Mesendoderm (in vitro differentiated cells): ENCODE measurements around the gene MRAP2.
"Not testable (repeated sequence)": the region's sequence is repeated elsewhere in the genome, so short reads cannot be mapped to it uniquely, and the experiment has no call there.

Experiments used
- DNase-seq: peaks from one replicate; pipeline ENCODE4 v3.0.0; 2013
- H2AK5ac ChIP-seq: 2 replicates; pipeline ENCODE4 v1.6.1; 2013; ENCODE audit warnings: low read length, inconsistent platforms
- H2BK120ac ChIP-seq: 2 replicates; pipeline ENCODE4 v1.6.1; 2013; ENCODE audit warnings: low read depth, mild to moderate bottlenecking, low read length, moderate library complexity, mixed read lengths
- H2BK15ac ChIP-seq: replicated peaks from 2 replicates; pipeline ENCODE4 v1.6.1; 2013; ENCODE audit warnings: low read depth, mild to moderate bottlenecking, moderate library complexity
- H2BK5ac ChIP-seq: 2 replicates; pipeline ENCODE4 v1.6.1; 2013; ENCODE audit warnings: low read length, inconsistent platforms
- H3K18ac ChIP-seq: 2 replicates; pipeline ENCODE4 v1.6.1; 2013; ENCODE audit warnings: mild to moderate bottlenecking, low read length, mixed read lengths
- H3K23ac ChIP-seq: one replicate; pipeline ENCODE4 v1.6.1; 2013; ENCODE audit warnings: low read length
- H3K27ac ChIP-seq: 2 replicates; pipeline ENCODE4 v1.5.1; 2013; ENCODE audit warnings: low read depth, mild to moderate bottlenecking, inconsistent platforms, low read length, moderate library complexity
- H3K27me3 ChIP-seq: 2 replicates; pipeline ENCODE4 v1.6.1; 2013; ENCODE audit warnings: low read length, control low read depth, mild to moderate bottlenecking, inconsistent platforms; ENCODE audit not compliant: insufficient read depth, poor library complexity
- H3K36me3 ChIP-seq: 2 replicates; pipeline ENCODE4 v1.6.1; 2013; ENCODE audit warnings: low read length, inconsistent platforms; ENCODE audit not compliant: control insufficient read depth, insufficient read depth
- H3K4ac ChIP-seq: one replicate; pipeline ENCODE4 v1.6.1; 2013; ENCODE audit warnings: low read depth, mild to moderate bottlenecking, low read length, moderate library complexity
- H3K4me1 ChIP-seq: 2 replicates; pipeline ENCODE4 v1.6.1; 2013; ENCODE audit warnings: low read depth, low read length, inconsistent platforms; ENCODE audit not compliant: control insufficient read depth
- H3K4me2 ChIP-seq: 2 replicates; pipeline ENCODE4 v1.6.1; 2013; ENCODE audit warnings: low read length
- H3K4me3 ChIP-seq: 2 replicates; pipeline ENCODE4 v1.5.1; 2013; ENCODE audit warnings: mild to moderate bottlenecking, low read length
- H3K56ac ChIP-seq: one replicate; pipeline ENCODE4 v1.6.1; 2013; ENCODE audit warnings: low read length
- H3K79me1 ChIP-seq: 2 replicates; pipeline ENCODE4 v1.6.1; 2013; ENCODE audit warnings: low read length, inconsistent platforms
- H3K79me2 ChIP-seq: 2 replicates; pipeline ENCODE4 v1.6.1; 2013; ENCODE audit warnings: mild to moderate bottlenecking, low read length; ENCODE audit not compliant: control insufficient read depth, insufficient read depth
- H3K9ac ChIP-seq: 2 replicates; pipeline ENCODE4 v1.6.1; 2013; ENCODE audit warnings: low read length, inconsistent platforms
- H4K5ac ChIP-seq: one replicate; pipeline ENCODE4 v1.6.1; 2013; ENCODE audit warnings: low read length
- H4K8ac ChIP-seq: one replicate; pipeline ENCODE4 v1.6.1; 2013; ENCODE audit warnings: low read depth, mild to moderate bottlenecking, control low read depth, low read length, moderate library complexity
- WGBS: extraction: QIAGEN DNeasy Blood & Tissue Kit; methylation state at CpG from one replicate; pipeline ENCODE4 v1.1.7; 2013; ENCODE audit warnings: low lambda C conversion rate, missing lambda C conversion rate; ENCODE audit not compliant: insufficient coverage; ENCODE audit errors: extremely low coverage; 5-methylcytosine and 5-hydroxymethylcytosine counted together

MRAP2 gene

DNA sequence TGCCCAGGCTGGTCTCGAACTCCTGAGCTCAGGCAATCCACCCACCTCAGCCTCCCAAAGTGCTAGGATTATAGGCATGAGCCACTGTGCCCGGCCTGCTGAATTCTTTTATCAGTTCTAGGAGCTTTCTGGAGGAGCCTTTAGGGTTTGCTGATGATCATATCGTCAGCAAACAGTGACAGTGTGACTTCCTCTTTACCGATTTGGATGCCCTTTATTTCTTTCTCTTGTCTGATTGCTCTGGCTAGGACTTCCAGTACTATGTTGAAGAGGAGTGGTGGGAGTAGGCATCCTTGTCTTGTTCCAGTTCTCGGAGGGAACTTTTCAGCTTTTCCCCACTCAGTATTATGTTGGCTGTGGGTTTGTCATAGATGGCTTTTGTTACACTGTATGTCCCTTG is 35.3 kb downstream of the MRAP2 start:
- not testable (repeated sequence) for H3K56ac ChIP-seq, H3K23ac ChIP-seq, H3K9ac ChIP-seq, H3K4me2 ChIP-seq, H3K79me1 ChIP-seq, H3K36me3 ChIP-seq, H3K27ac ChIP-seq, H3K79me2 ChIP-seq, DNase-seq, H3K27me3 ChIP-seq, H2BK120ac ChIP-seq, H4K8ac ChIP-seq, H3K4me1 ChIP-seq, H3K4me3 ChIP-seq, H4K5ac ChIP-seq, H3K4ac ChIP-seq, H2AK5ac ChIP-seq, H2BK15ac ChIP-seq, H2BK5ac ChIP-seq, H3K18ac ChIP-seq
- WGBS, result no CpG with 5 or more reads among the region's 5 CpGs

DNA sequence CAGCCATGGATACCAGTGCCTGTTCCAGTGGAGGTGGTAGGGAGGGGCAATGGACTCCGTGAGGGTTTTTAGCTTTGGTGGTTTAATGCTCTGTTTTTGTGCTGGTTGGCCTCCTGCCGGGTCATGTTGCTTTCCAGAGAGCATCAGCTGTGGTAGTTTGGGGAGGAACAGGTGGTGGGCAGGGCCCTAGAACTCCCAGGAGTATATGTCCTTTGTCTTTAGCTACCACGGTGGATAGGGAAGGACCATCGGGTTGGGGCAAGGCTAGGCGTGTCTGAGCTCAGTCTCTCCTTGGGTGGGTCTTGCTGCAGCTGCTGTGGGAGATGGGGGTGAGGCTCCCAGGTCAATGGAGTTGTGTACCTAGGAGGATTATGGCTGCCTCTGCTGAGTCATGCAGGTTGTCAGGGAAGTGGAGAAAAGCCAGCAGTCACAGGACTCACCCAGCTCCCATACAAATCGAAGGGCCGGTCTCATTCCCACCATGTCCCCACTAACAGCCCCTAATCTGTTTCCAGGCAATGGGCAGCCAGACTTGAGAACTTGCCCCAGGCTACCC is 38.9 kb downstream of the MRAP2 start:
- Histone ChIP-seq H3K9ac (no peak overlapping the region), H3K27me3 (no peaks in the 10 kb centered on the region), H3K4ac (no peak overlapping the region), H3K56ac (no peak overlapping the region), H3K18ac (no peak overlapping the region), H3K4me3 (no peak overlapping the region), H3K79me1 (no peaks in the 10 kb centered on the region), H2BK15ac (no peak overlapping the region), H4K5ac (no peak overlapping the region), H3K79me2 (no peaks in the 10 kb centered on the region), H3K36me3 (no peaks in the 10 kb centered on the region), H2AK5ac (no peak overlapping the region), H2BK5ac (no peak overlapping the region), H3K4me2 (no peak overlapping the region), H3K23ac (no peak overlapping the region), H2BK120ac (no peak overlapping the region), H3K27ac (no peak overlapping the region), H3K4me1 (no peaks in the 10 kb centered on the region), H4K8ac (no peak overlapping the region)
- DNase-seq, result no peak
- no CpG with 5 or more reads among the region's 7 CpGs for WGBS

DNA sequence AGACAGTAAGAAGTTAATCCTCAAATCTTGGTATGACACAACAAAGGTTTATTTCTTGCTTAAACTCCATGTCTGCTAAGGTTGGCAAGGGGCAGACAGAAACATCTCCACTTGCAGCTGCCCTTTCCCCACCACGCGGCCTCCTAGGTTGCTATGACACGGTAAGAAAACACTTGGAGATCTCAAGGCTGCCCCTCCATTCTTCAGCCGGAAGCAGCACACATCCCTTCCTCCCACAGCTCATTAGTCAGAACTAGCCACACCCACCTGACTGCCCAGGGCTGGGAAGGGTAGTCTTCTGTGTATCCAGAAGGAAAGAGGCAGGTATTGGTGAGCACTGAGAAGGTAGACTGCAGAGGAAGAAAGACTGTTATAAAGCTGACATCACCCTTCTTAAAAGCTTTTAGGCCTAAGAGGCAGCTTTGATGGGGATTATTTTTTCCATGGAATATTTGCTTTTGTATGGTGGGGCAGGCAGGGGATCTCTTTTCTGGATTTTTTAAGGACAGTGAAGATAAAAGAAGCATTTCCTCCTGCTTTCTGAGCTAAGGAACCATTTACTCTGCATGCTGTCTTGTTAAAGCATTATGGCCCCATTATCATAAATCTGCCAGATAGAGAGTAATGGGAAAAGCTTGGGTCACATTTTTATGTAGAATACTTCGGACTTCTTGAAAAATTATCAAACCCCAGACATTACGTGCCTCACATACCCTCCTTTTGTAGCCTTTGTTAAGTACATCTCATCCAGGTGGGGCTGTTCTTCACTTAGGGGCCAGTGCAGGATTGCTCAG is 41.6 kb downstream of the MRAP2 start:
- Histone ChIP-seq H3K27ac (no peak overlapping the region), H3K79me2 (no peaks in the 10 kb centered on the region)

DNA sequence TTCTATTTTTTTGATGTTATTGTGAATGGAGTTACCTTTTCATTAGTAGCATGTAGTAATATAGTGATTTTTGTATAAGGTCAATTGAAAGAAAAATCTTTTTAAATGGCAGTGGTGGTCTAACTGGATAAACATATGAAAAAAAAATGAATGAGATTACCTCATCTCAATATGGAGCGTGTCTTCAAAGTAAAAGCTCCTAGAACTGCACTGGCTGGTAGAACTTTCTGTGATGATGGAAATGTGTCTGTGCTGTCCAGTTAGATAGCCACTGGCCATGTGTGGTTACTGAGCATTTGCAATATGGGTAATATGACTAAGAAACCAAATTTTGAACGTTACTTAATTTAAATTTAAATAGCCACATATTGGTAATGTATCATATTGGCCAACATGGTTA is 44.1 kb downstream of the MRAP2 start:
- Histone ChIP-seq H2BK15ac (no peak overlapping the region), H2BK120ac (no peak overlapping the region)
- no peak for DNase-seq

More for the DNA sequence above, 41.6 kb downstream of the MRAP2 start:
- no peak overlapping the region for H2BK120ac ChIP-seq
- no peaks in the 10 kb centered on the region for H3K27me3 ChIP-seq
- no peak overlapping the region for H3K4me2 ChIP-seq
- H4K8ac ChIP-seq, result no peak overlapping the region
- peak; percentile 90 for DNase-seq
- no peaks in the 10 kb centered on the region for H3K4me1 ChIP-seq
- H2BK15ac ChIP-seq, result no peak overlapping the region
- H2AK5ac ChIP-seq, result no peak overlapping the region
- H3K18ac ChIP-seq, result no peak overlapping the region
- no CpG with 5 or more reads among the region's 6 CpGs for WGBS
- H2BK5ac ChIP-seq, result no peak overlapping the region
- H3K23ac ChIP-seq, result no peak overlapping the region
- H3K9ac ChIP-seq, result no peak overlapping the region
- no peak overlapping the region for H4K5ac ChIP-seq
- H3K79me1 ChIP-seq, result no peaks in the 10 kb centered on the region
- no peak overlapping the region for H3K4ac ChIP-seq
- H3K56ac ChIP-seq, result no peak overlapping the region
- H3K4me3 ChIP-seq, result no peak overlapping the region
- H3K36me3 ChIP-seq, result no peaks in the 10 kb centered on the region

DNA sequence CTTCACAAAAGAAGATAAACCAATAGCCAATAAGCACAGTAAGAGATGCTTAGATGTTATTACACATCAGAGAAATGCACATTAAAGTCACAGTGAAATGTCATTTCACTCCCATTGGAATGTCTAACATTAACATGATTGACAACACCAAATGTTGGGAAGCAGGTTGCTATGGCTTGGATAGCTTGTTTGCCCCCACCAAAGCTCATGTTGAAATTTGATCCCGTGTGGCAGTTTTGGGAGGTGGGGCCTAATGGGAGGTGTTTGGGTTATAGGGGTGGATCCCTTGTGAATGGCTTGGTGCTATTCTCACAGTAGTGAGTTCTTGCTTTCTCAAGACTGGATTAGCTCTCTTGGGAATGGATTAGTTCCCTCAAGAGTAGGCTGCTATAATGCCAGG is 44.8 kb downstream of the MRAP2 start:
- no peaks in the 10 kb centered on the region for H3K79me2 ChIP-seq
- no peaks in the 10 kb centered on the region for H3K36me3 ChIP-seq
- no peak overlapping the region for H3K23ac ChIP-seq
- no peak overlapping the region for H4K5ac ChIP-seq
- no peak overlapping the region for H2BK15ac ChIP-seq
- no peak overlapping the region for H2BK120ac ChIP-seq
- no peak overlapping the region for H3K56ac ChIP-seq
- no peak overlapping the region for H3K18ac ChIP-seq
- H3K4me2 ChIP-seq, result no peak overlapping the region
- no CpG with 5 or more reads among the region's 1 CpG for WGBS
- H3K79me1 ChIP-seq, result no peaks in the 10 kb centered on the region
- no peak overlapping the region for H3K4ac ChIP-seq
- no peak overlapping the region for H3K4me3 ChIP-seq
- no peak overlapping the region for H2BK5ac ChIP-seq
- no peaks in the 10 kb centered on the region for H3K27me3 ChIP-seq
- no peak overlapping the region for H2AK5ac ChIP-seq
- no peak overlapping the region for H4K8ac ChIP-seq
- H3K4me1 ChIP-seq, result no peaks in the 10 kb centered on the region
- peak; percentile 69 for DNase-seq
- no peak overlapping the region for H3K27ac ChIP-seq
- no peak overlapping the region for H3K9ac ChIP-seq

More for the DNA sequence above, 44.1 kb downstream of the MRAP2 start:
- H3K18ac ChIP-seq, result no peak overlapping the region
- H3K56ac ChIP-seq, result no peak overlapping the region
- no peak overlapping the region for H2BK5ac ChIP-seq
- no CpG with 5 or more reads among the region's 2 CpGs for WGBS
- H3K27me3 ChIP-seq, result no peaks in the 10 kb centered on the region
- no peak overlapping the region for H3K4me3 ChIP-seq
- H3K9ac ChIP-seq, result no peak overlapping the region
- H3K4me1 ChIP-seq, result no peaks in the 10 kb centered on the region
- H3K27ac ChIP-seq, result no peak overlapping the region
- H4K8ac ChIP-seq, result no peak overlapping the region
- H3K4ac ChIP-seq, result no peak overlapping the region
- H3K79me1 ChIP-seq, result no peaks in the 10 kb centered on the region
- H3K23ac ChIP-seq, result no peak overlapping the region
- no peaks in the 10 kb centered on the region for H3K36me3 ChIP-seq
- no peaks in the 10 kb centered on the region for H3K79me2 ChIP-seq
- no peak overlapping the region for H2AK5ac ChIP-seq
- H3K4me2 ChIP-seq, result no peak overlapping the region
- H4K5ac ChIP-seq, result no peak overlapping the region
